ENCODE data around the gene DMRTB1. TPM values are rescaled to one million over a fixed set of nuclear protein-coding genes. Genes with fewer than 3 reads are reported as not detected.

The DMRTB1 gene
- total RNA-seq, 1 donor from 2014 or later, result not detected

DNA sequence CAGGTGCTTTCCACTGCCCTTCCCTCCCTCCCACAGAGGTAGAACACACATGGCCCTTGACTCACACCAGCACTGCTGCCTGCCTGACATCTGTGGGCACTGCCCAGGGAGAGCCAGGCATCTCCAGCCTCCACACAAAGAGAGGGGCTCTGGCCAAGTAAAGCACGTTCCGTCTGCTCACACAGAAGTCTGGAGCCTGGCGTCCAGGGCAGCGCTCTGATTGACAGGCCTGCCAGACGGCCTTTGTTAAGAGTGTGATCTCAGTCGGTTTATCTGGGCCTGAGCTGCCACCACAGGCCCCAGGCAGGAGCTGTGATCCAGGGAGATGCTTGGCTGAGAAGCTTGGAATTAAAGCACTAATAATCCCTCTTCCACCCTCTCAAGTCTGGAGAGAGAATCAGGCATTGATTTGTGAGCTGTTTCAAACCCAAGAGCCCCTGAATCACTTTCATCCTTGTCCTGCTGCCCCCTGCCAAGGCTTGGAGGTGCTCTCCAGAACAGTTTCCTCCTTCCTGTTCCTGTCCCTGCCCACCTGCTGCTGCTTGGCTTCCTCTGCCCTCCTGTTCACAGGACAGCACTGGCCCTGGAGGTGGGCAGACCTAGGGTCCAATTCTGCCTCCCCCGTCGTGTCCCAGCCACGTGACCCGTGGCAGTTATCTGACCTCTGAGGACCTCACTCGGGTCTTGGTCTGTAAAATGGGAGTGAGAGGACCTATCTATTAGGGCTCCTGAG is 3.7 kb downstream of the DMRTB1 start:
- intact Hi-C loops (cut with micrococcal nuclease), result no loop called here

DNA sequence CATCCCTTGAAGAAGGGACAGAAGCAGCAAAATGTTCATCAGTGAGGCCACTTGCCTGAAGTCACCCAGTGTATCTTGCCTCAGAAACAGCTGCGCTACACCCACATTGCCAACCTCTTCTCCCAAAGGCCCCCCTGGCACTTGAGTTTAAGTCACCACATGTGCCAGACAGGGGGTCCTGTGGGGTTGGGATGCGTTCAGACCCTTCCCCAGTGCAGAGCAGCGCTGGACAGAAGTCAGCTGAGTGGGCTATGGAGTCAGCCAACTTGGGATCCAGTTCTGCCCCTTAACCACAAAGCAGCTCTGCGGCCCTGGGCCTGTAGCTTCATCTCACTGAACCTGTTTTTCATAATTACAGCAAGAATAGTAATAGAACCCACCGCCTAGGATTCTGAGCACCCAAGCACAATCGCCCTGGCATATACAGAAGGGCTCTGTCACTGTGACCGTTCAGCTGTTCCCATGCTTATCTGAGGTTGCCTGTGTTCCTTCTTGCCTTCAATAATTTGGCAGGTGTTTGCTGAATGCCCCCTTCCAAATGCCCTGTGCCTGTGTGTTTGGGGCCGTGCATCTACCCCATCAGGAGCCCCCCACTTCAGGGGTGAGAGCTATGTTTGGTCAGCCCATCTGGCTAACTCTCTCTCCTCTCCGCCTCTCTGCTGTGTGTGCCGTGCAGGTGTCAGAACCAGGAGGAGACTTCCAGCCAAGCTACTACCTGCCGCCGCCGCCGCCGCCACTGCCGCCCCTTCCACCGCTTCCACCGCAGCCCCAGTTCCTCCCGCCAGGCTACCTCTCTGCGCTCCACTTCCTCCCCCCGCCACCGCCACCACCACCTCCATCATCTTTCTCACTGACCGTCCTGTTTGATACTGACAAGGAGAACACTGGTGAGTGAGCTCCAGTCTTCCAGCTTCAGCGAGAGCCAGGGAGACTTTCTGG is 5.0 kb downstream of the DMRTB1 start:
- intact Hi-C loops (cut with micrococcal nuclease), result no loop called here

DNA sequence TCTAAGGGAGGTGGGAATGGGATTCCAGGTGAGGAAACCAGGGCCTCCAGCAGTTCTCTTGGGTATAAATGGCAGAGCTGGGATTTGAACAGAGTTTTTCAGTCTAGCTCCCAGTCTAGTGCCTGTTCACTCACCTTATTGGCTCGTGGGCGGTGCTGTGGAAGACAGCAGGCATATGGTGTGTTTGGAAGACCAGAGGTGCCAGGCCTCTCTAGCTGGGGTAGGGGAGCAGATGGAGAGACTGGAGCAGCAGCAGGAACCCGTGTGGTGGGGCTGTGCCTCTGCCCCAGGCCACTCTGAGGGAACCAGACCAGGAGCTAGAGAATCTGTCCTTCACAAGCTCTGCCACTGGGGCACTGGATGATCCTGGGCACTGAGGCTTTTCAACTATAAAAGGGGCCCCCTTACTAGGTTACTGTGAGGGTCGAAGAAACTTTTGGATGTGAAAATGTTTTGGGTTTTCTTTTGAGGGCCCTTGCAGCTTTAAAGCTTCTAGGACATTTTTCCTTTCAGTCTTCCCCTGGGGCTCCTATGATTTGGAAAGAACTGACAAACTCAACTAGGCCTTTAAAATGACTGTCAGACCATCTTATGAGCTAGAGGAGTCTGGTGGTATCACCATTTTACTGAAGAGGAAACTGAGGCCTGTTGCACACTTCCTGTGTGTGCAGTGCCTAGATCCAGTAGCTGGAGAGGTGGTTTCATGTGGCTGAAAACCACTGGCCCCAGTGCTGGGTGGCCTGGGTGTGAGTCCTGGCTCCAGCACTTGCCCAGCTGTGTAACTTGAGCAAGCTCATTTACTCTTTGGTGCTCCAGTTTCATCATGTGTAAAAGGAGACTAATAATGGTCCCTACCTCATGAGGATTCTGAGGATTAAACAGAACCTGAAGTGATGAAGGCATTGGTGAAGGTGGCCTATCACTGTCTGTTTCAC is 6.1 kb downstream of the DMRTB1 start:
- intact Hi-C loops (cut with micrococcal nuclease), result no loop called here

DNA sequence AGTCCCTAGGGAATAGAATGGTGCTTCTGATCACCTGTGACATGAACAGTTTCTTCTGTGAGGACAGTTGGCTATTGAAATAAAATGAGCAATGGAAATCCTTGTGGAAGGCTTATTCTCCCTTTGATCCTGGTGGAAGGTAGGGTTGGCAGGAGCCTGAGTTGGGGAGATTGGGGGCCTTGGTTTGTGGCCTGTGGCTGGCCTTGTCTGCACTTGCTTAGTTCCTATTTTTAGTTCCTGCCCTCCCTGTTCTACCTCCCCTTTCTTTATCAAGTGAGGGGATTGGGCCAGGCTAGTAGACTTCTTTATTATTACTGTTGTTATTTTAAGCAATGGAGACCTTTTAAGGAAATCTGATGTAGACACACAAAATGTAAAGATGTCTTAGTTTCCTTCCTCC is 8.2 kb downstream of the DMRTB1 start:
- intact Hi-C loops (cut with micrococcal nuclease), result no loop called here

DNA sequence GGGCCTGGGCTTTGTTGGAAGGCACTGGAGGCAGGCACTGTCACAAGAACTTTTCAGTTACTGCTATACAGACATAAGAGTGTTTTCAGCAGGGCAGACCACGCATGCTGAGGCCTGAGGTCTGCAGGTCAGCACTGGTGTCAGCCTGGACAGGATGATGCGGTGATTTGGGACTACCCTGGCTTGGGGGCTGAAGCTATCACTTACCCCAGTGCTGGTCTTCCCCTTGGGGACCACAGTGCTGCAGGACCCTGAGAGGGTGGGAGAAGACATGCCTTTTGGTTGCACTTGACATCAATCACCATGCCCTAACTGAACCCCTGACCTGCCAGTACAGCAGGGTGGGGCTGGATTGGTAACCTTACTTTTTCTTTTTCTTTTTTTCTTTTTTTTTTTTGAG is 9.2 kb downstream of the DMRTB1 start:
- intact Hi-C loops (cut with micrococcal nuclease), result no loop called here

DNA sequence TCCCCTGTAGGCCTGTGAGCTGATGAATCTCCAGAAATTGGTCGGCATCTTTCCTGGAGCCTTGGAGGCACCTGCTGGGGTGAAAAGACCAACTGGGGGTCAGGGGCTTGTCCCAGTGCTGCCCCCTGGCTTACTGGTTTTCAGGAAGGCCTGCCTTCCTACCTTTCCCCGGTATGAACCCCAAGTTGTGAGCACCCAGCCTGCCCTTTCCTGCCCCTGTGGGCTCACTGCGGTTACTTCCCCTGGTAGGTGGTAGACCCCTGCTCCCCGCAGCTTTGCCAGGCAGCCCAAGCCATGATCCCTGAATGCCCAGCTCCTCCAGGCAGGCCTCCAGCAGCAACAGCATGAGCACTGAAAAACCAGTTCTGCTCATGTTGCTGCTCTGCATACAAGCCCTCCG is 10.2 kb downstream of the DMRTB1 start:
- intact Hi-C loops (cut with micrococcal nuclease), result no loop called here

DNA sequence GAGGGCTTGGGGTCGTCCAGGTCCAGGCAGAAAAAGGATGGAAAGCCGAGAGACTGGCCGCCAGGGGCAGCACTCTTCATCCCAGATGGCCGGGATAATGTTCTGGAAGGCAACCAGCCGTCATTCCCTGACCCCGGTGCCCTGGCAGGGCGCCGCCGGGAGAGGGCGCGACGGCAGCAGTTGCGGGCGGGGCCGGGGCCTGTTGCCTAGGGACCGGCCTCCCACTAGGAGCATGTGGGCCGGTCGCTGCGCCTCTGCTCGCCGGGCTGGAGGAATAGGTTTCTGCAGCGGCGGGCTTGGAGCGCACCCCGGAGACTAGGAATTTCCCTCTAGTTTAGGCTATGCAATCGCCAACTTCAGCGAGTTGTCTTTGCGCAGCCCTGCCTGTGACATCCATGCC is 11.0 kb downstream of the DMRTB1 start:
- intact Hi-C loops (cut with micrococcal nuclease), result no loop called here

DNA sequence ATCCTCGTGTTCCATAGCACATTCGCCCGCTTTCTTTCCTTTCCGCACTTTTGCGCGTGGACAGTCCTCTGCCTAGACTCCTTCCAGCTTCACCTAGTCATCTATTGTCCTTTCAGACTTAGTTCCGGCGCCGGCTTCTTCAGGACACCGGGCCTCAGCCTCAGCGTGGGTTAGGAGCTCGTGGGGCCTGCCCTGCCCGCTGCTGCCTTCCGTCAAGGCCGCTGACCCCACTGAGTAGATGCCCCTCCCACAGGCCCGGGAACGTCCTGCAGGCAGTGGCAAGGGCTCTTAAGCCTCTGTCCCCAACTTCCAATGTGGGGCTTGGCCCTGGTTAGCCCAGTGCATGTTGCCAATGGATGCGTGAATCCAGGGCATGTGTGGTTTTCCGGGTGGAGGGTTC is 11.4 kb downstream of the DMRTB1 start:
- intact Hi-C loops (cut with micrococcal nuclease), result no loop called here

DNA sequence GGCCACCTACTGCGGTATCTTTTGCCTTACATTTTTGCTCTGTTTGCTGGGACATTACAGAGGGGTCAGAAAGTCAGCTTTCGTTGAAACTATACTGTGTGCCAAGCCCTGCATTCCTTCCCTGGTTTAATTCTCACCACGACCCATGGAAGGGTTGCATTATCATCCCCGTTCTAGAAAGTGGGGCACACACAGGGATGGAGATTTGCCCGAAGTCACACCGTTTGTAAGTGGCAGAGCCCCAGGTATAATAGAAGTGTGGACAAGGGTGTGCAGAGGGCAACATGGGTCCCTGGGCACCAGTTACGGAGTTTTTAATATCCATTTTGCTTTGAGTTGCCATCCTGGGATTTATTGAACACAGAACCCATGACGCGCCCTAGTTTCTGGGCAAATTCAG is 11.8 kb downstream of the DMRTB1 start:
- intact Hi-C loops (cut with micrococcal nuclease), result no loop called here

DNA sequence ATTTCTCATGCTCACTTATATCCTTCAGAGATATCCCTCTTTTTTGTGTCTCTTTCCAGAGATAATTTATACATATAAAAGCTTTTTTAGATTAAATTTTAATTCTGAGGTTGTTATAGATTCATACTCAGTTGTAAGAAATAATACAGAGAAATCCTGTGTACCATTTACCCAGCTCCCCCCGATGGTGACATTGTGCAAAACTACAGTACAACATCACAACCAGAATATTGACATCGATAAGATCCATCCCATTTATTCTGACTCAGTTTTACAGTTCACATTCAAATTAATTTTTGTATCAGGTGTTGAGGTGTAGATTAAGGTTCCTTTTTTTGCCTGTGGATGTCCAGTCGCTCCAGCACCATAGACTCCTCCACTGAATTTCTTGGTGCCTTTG is 14.3 kb downstream of the DMRTB1 start:
- intact Hi-C loops (cut with micrococcal nuclease), result loop anchor here (1.0 to 2.0 kb wide), 2 partner anchors 61 to 195 kb away; no protein-coding TSS in a partner anchor

DNA sequence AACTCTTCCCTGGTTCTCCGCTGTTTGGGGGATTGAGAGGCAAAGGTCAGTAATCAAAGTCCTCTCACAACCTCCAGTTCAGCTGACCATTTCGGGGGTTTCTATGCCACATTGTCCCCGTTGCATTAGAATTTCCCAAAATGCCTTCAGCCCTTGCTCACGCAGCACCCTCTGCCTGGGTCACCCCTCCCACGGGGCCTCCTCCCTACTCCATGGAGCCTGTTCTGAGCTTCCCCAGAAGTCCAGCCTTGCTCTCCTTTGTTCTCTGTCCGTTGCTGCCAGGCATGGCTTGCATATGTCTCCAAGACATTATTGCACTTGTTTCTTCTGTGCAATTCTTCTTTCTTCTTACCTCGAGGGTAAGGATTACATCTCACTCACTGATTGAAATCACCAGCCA is 16.5 kb downstream of the DMRTB1 start:
- intact Hi-C loops (cut with micrococcal nuclease), result no loop called here

DNA sequence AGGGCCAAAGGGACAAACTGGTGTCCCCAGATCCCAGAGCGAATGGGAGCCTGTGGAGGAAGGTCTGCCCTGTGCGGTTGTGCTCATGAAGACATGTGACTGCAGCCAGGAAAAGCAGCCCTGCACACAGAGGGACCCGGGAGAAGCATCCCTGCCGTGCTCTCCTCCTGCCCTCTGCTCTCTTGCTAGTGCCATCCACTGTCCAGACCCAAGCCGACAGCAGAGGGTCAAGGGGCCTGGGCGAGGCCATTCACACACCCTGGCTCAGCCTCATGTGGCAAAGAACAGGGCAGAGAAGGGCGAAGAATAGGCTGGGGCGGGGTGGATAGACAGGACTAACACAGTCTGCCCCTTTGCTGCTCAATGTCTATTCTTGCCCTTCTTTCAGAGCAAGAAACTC is 17.4 kb downstream of the DMRTB1 start:
- intact Hi-C loops (cut with micrococcal nuclease), result no loop called here

DNA sequence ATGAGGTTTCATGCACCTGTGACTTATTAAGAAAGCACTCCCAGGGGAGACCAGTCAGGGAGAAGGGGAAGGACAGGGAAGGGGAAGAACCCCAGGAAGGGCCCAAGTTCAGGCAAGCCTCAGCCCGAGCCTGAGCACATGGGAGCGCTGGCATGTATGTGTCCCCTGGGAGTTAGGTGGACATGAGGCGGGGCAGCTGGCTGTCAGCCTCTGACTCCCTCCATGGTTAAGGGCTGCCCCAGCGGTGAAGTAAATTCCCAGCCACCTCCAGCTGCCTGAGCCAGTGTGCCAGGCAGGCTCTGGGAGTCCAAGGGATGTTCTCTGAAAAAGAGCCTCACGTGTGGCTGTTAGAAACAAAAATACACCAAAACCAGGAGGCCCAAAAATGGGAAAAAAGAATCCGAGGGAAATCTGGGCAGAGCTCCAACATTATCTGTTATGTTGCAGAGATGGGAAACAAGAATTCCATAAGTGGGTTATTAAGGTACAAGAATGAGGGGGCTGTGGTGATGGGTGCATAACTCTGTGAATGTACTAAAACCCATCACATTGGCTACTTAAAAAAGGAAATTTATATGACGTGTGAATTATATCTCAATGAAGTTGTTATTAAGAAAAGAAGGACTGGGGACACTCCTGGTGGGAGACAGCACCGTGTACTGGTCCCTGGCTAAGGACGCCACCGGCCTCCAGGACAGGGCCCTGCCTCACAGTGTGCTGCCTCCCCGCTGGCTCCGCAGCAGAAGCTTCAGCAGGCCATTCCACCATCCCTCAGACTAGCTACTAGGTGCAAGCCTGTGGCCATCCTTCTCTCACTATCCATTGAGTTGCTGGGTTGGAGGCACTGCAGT is 18.7 kb downstream of the DMRTB1 start:
- intact Hi-C loops (cut with micrococcal nuclease), result no loop called here

DNA sequence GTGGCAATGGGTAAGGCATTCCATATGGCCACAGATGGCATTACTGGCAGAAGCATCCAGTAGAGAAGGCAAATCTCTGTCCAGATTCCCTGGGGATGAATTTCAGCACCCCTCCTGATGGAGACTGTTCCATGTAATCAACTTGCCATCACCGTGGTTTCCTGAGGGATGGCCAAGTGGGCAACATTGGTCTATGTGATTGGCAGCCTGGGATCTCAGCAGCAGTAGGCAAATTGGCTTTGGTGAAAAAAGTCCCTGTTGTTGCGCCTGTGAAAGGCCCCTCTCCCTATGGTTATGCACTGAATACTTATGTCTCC is 19.3 kb downstream of the DMRTB1 start:
- intact Hi-C loops (cut with micrococcal nuclease), result no loop called here

DNA sequence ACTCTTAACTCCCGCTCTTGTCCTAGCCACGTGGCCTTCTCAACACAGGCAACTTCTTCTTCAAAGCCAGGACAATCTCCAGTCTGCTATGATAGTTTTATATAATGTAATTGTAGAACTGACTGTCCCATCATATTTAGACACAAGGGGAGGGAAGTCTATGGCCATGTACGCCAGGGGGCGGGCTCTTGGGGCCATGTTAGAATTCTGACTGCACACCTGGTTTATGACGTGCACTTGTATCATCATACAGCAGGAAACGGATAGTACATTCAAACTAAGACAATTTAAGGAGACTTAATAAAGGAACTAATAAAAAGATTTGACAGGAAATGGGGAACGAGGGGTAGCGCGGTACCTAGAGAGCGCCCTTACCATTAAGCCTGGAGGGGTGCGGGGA is 21.5 kb downstream of the DMRTB1 start:
- intact Hi-C loops (cut with micrococcal nuclease), result no loop called here

DNA sequence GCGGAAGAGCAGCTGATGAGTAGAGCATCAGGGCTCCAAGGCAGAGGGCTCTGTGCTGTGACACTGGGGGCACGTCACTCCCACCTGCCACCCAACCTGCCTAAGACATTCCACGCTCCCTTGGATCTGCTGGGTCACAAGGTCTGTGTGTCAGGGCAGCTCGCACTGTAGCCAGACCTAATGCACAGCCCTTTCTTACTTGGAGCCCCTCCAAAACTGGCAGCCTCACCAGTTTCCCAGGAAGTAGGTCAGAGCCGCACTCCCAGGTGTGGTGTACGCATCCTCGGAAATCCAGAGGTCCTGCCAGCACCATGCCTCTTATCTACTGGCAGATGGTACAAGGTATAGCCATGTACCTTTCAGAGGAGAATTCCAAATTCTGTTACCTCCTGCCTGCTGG is 22.3 kb downstream of the DMRTB1 start:
- intact Hi-C loops (cut with micrococcal nuclease), result no loop called here

DNA sequence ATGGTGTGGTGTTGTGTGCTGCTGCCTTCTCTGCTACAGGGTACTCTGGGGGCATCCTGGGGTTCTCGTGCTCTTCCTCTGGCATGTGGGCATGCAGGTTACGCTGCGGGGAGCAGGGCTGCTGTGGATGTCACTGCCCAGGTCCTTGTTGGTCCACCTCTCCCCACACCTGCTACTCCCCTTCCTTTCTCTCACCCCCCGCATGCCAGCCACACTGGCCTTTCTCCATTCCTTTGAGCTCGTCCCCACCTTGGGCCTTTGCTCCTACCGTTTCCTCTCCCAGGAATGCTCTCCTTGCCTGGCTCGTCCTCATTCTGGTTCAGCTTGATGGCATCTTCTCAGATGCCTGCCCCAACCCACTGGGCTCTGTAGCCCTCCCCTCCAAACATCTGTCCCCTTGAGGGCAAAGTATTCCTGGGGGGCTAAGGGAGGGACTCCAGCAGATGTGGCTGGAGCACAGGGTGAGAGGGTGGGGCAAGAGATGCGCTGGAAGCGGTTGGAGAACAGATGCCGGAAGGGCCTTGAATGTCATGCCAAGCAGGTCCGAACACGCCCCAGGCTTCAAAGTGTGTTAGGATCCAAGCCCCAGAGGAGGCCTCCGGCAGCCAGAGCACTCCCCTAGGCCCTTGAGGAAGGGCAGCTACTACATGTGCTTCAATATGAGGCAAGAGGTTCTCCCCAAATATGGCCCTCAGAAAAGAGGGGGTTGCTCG is 23.4 kb downstream of the DMRTB1 start:
- intact Hi-C loops (cut with micrococcal nuclease), result no loop called here

DNA sequence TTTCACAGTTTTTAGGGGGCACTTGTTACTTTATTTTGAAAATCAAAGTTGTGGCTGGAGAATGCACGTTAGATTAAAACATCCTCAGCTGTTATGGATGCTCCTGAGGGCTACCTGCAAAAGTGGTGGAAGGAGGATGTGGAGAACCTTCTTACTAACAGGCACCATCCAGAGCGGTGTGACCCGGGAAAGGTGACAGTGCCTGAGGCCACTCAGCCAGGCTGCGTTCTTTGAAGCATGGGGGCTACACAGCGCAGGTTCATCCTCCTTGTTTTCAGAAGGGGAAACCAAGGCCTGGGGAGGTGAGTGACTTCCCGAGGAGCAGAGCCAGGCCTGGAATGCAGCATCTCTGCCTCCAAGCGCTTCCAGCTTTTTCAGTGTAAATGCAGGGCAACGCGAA is 24.0 kb downstream of the DMRTB1 start:
- intact Hi-C loops (cut with micrococcal nuclease), result no loop called here

DNA sequence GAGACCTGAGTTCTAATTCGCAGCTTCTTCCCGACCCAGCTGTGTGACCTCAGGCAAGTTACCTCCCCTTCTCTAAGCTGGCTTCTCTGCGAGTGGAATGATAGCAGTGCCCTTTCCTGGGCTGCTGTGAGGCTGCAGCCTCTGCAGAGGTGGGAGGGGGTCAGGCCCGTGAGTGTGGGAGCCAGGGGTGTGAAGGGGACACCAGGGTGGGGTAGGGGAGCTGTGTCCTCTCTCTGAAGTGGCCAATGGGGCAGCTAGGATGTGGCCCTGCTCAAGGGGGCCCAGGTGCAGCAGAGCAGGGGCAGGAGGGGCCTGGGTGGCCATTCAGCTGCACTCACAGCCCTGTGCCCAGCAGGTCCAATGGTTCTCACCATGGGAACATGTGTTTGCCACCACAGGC is 24.5 kb downstream of the DMRTB1 start:
- intact Hi-C loops (cut with micrococcal nuclease), result no loop called here

Data from T-helper 1 cell treated with Interleukin-12 subunit alpha and Interleukin-12 subunit beta and Interleukin-4 antibody, amounts not matched to agents 30 ng/mL and 1 ng/mL, for 36 hours (primary cell).